Measurements from ENCODE around the gene CLTA.

- TF ChIP-seq, protein P1, sequence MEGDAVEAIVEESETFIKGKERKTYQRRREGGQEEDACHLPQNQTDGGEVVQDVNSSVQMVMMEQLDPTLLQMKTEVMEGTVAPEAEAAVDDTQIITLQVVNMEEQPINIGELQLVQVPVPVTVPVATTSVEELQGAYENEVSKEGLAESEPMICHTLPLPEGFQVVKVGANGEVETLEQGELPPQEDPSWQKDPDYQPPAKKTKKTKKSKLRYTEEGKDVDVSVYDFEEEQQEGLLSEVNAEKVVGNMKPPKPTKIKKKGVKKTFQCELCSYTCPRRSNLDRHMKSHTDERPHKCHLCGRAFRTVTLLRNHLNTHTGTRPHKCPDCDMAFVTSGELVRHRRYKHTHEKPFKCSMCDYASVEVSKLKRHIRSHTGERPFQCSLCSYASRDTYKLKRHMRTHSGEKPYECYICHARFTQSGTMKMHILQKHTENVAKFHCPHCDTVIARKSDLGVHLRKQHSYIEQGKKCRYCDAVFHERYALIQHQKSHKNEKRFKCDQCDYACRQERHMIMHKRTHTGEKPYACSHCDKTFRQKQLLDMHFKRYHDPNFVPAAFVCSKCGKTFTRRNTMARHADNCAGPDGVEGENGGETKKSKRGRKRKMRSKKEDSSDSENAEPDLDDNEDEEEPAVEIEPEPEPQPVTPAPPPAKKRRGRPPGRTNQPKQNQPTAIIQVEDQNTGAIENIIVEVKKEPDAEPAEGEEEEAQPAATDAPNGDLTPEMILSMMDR (IDR thresholded peaks at IDR 0.05), result no peak
- TF ChIP-seq EZH2 (IDR thresholded peaks at IDR 0.05) (no peak), EZH2phosphoT487 (IDR thresholded peaks at IDR 0.05) (no peak)
These were observed 27.3 kb downstream of the CLTA start for GRCh38 chr9:36218011-36218410.
